A673 (cell line): ENCODE data around the gene NHEJ1. TPM values are rescaled to one million over a fixed set of nuclear protein-coding genes. Genes with fewer than 3 reads are reported as not detected.
A peak's percentile ranks its signal among the peaks of the same experiment; 100 is the strongest.

Experiments
- BruUV-seq: library from RNA; stranded (reverse); fragments of 400-500 nt; replicated peaks from 2 replicates; lab custom pipeline; 2021; lab: Mats Ljungman, UMichigan
- CTCF ChIA-PET: fragments of 300-600 bp; sonication (Branson Sonifier 250); formaldehyde crosslinking; loops from one replicate; lab custom pipeline; 2022; ENCODE audit warnings: antibody characterized with exemption; lab: Charles Lee
- POLR2A ChIA-PET: fragments of 300-600 bp; sonication (Branson Sonifier 250); formaldehyde crosslinking; loops from one replicate; lab custom pipeline; 2022; ENCODE audit warnings: antibody characterized with exemption; ENCODE audit not compliant: low non-redundant PET; lab: Charles Lee
- DNase-seq: peaks from one replicate; pipeline ENCODE4 v3.0.0-alpha.2; 2015; ENCODE audit warnings: low spot score
- H3K27ac ChIP-seq: fragments of 200-600 bp; sonication (generic); 2 replicates; pipeline ENCODE4 v1.5.1; 2016; ENCODE audit warnings: mixed run types, low read depth, mild to moderate bottlenecking, mixed read lengths, antibody characterized with exemption, low read length; ENCODE audit not compliant: poor library complexity, severe bottlenecking
- H3K27me3 ChIP-seq: fragments of 200-600 bp; sonication (generic); replicated peaks from 2 replicates; pipeline ENCODE4 v1.6.1; 2017; ENCODE audit warnings: mixed run types, low read depth, mild to moderate bottlenecking, mixed read lengths, antibody characterized with exemption, low read length; ENCODE audit not compliant: insufficient read depth, poor library complexity
- H3K36me3 ChIP-seq: fragments of 200-600 bp; sonication (generic); 2 replicates; pipeline ENCODE4 v1.6.1; 2016; ENCODE audit warnings: mixed run types, mild to moderate bottlenecking, mixed read lengths, antibody characterized with exemption, low read length; ENCODE audit not compliant: insufficient read depth, poor library complexity, severe bottlenecking
- H3K4me1 ChIP-seq: fragments of 200-600 bp; sonication (generic); 2 replicates; pipeline ENCODE4 v1.6.1; 2017; ENCODE audit warnings: mixed run types, mild to moderate bottlenecking, mixed read lengths, antibody characterized with exemption, low read length; ENCODE audit not compliant: insufficient read depth, poor library complexity, severe bottlenecking
- H3K4me3 ChIP-seq: fragments of 200-600 bp; sonication (generic); 2 replicates; pipeline ENCODE4 v1.5.1; 2016; ENCODE audit warnings: low read depth, mixed run types, mild to moderate bottlenecking, mixed read lengths, low read length; ENCODE audit not compliant: poor library complexity, severe bottlenecking
- H3K9me3 ChIP-seq: fragments of 200-600 bp; sonication (generic); 2 replicates; pipeline ENCODE4 v1.6.1; 2016; ENCODE audit warnings: mixed run types, low read depth, mild to moderate bottlenecking, mixed read lengths, antibody characterized with exemption, low read length; ENCODE audit not compliant: poor library complexity, severe bottlenecking
- EZH2 ChIP-seq: fragments of 200-600 bp; sonication (generic); IDR thresholded peaks from 2 replicates; pipeline ENCODE4 v1.6.1; 2017; ENCODE audit warnings: borderline replicate concordance, low read depth, mild to moderate bottlenecking, mixed read lengths, antibody characterized with exemption, low read length; ENCODE audit not compliant: poor library complexity, severe bottlenecking
- intact Hi-C: fragments of 100-400 bp; cut with micrococcal nuclease; formaldehyde crosslinking; loops from one replicate; pipeline ENCODE4 v1.10.0; 2022; ENCODE audit not compliant: unreplicated experiment
- total RNA-seq: library from RNA; stranded (reverse); gene quantifications from 2 replicates; pipeline ENCODE4 v1.2.3, GENCODE V29; 2021
- TF ChIP-seq, protein P1 (sequence below): fragments of 300-800, 200-600 bp; sonication (generic); conservative IDR thresholded peaks from 2 replicates; pipeline ENCODE4 v1.5.1; 2017; ENCODE audit warnings: low read depth, mild to moderate bottlenecking, antibody characterized with exemption, low read length, moderate library complexity, mixed read lengths

The NHEJ1 gene
- total RNA-seq, 1 experiment from 2014 or later, result 18.0 TPM

DNA sequence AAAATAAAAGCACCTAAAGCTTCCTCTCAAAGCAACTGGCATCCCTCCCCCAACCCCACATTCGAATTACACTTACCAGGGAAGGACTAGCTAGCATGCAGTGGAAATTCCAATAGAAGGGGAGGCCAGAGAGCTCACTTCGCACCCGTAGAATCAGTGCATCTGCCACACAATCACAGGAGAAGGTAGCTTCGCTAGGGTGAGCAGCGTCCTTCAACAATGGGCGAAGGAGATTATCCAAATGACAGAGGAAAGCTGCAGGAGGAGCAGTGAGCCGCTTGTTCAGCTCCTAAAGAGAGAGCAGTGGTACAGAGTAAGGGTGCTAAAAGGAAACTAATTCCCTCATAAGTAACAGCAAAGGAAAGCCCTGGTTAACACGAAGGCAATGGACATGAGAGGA lies 3.2 kb downstream of the NHEJ1 start:
- H3K27me3 ChIP-seq, result no peaks in the 10 kb centered on the region
- no peak overlapping the region for H3K27ac ChIP-seq
- no peak for DNase-seq
- POLR2A ChIA-PET, result no interaction called here
- H3K36me3 ChIP-seq, result no peaks in the 10 kb centered on the region
- no TSS peak for BruUV-seq
- CTCF ChIA-PET, result interaction anchor here (0.9 to 1.7 kb wide), 4 partner anchors 84 to 509 kb away, joined by 3 to 5 read pairs (median 4); no protein-coding TSS in a partner anchor
- no peaks in the 10 kb centered on the region for H3K9me3 ChIP-seq
- TF ChIP-seq, protein P1, sequence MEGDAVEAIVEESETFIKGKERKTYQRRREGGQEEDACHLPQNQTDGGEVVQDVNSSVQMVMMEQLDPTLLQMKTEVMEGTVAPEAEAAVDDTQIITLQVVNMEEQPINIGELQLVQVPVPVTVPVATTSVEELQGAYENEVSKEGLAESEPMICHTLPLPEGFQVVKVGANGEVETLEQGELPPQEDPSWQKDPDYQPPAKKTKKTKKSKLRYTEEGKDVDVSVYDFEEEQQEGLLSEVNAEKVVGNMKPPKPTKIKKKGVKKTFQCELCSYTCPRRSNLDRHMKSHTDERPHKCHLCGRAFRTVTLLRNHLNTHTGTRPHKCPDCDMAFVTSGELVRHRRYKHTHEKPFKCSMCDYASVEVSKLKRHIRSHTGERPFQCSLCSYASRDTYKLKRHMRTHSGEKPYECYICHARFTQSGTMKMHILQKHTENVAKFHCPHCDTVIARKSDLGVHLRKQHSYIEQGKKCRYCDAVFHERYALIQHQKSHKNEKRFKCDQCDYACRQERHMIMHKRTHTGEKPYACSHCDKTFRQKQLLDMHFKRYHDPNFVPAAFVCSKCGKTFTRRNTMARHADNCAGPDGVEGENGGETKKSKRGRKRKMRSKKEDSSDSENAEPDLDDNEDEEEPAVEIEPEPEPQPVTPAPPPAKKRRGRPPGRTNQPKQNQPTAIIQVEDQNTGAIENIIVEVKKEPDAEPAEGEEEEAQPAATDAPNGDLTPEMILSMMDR, result no peak
- TF ChIP-seq EZH2, result no peak
- intact Hi-C loops, result loop anchor here (5.0 to 10.0 kb wide), 3 partner anchors 85 to 303 kb away; partner anchors contain the start of gene WNT6
- H3K4me1 ChIP-seq, result peaks cover 4% of the 10 kb centered on the region
- no peak overlapping the region for H3K4me3 ChIP-seq

DNA sequence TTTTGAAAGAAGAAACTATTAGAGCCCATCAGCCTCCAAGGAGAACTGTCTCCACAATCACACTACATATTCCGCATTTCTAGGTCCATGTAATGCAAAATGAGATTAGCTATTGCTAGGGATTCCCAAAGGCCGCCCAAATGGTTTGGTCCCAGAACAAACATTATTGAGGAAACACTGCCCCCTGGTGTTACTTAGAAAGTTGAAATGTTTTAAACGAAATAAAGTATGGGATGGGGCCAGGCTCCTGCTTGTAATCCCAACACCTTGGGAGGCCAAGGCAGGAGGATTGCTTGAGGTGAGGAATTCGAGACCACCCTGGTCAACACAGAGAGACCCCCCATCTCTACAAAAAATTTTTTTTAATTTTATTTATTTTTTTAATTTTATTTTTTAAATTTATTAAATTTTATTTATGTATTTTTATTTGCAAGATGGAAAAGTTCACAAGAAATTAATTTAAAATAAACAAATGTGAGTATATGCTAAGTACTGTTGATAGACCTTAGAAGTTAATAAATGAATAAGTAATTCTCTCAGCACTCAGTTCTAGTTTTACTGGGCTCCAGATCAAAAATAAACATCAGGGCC lies 5.5 kb downstream of the NHEJ1 start:
- Histone ChIP-seq H3K4me3 (no peak overlapping the region), H3K36me3 (no peaks in the 10 kb centered on the region), H3K4me1 (peaks cover 4% of the 10 kb centered on the region), H3K27me3 (no peaks in the 10 kb centered on the region), H3K9me3 (no peaks in the 10 kb centered on the region), H3K27ac (no peak overlapping the region)
- TF ChIP-seq, protein P1, result peak; percentile 56
- no peak for TF ChIP-seq EZH2
- CTCF ChIA-PET, result interaction anchor here (0.6 to 3.9 kb wide), 15 partner anchors 22 to 304 kb away, joined by 3 to 58 read pairs (median 4); partner anchors contain the start of gene CNPPD1
- no TSS peak for BruUV-seq
- POLR2A ChIA-PET, result interaction anchor here (0.6 kb wide), 1 partner anchor 131 kb away, joined by 3 read pairs; no protein-coding TSS in a partner anchor
- DNase-seq, result peak; percentile 91
- intact Hi-C loops, result loop anchor here (1.0 to 10.0 kb wide), 5 partner anchors 83 to 300 kb away; partner anchors contain the start of gene WNT6

DNA sequence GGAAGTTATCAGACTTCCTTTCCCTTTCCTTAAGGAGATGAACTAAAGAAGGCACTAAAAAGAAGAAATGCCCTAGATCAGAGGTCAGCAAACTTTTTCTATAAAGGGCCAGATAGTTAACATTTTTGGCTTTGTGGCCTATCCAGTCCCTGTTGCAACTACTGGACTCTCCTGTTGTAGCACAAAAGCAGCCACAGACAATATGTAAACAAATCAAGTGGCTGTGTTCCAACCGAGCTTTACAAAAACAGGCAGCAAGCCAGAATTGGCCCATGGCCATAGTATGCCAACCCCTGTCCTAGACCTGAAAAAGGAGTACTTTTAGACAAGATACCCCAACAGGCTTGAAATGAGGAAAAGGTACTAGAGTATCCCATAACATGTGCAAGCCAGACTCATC lies 10.9 kb downstream of the NHEJ1 start:
- ChIA-PET CTCF (no interaction called here), POLR2A (no interaction called here)
- no peak overlapping the region for H3K27ac ChIP-seq

More for the DNA sequence above, 10.9 kb downstream of the NHEJ1 start:
- no peaks in the 10 kb centered on the region for H3K4me1 ChIP-seq
- no peaks in the 10 kb centered on the region for H3K27me3 ChIP-seq
- no peaks in the 10 kb centered on the region for H3K9me3 ChIP-seq
- H3K4me3 ChIP-seq, result no peak overlapping the region
- intact Hi-C loops, result loop anchor here (10.0 kb wide), 1 partner anchor 295 kb away; the partner anchor contains the start of gene WNT6
- no peak for DNase-seq
- no peak for TF ChIP-seq EZH2
- TF ChIP-seq, protein P1, result no peak
- BruUV-seq, result no TSS peak
- H3K36me3 ChIP-seq, result no peaks in the 10 kb centered on the region
